K562 (cell line): Measurements from ENCODE around the gene TRIM25.

Experiments
- BACH1 ChIP-seq: fragments of 200-800 bp; sonication (Bioruptor generic); IDR thresholded peaks from 2 replicates; pipeline ENCODE4 v1.6.1; 2016; ENCODE audit warnings: missing genetic modification characterization, missing compliant biosample characterization
- CTCF ChIP-seq, 3 experiments: IDR thresholded peaks in 2 of 3; conservative IDR thresholded peaks in 1 of 3; 2 replicates each; pipeline ENCODE4 v1.5.1; 2011 to 2012; ENCODE audit warnings: low read length in 3 of 3, mild to moderate bottlenecking in 3 of 3, control low read depth in 2 of 3, improper control_type of control experiment in 1 of 3, inconsistent platforms in 1 of 3, low read depth in 1 of 3, mixed read lengths in 1 of 3, moderate library complexity in 1 of 3; ENCODE audit not compliant: insufficient read depth in 2 of 3
- ETV6 ChIP-seq, 3 experiments: fragments of 150-350 bp in 1 of 3; sonication (generic) in 1 of 3; formaldehyde crosslinking in 1 of 3; IDR thresholded peaks; 2 replicates each; pipeline versions ENCODE4 v1.6.1 to v1.8.0; 2014 to 2022; ENCODE audit warnings: borderline replicate concordance in 2 of 3, low read depth in 2 of 3, antibody characterized with exemption in 1 of 3, low read length in 1 of 3, mild to moderate bottlenecking in 1 of 3, missing genetic modification reagents in 1 of 3
- POLR2A ChIP-seq: fragments of 450-650 bp; conservative IDR thresholded peaks from 2 replicates; pipeline ENCODE4 v1.6.1; 2016
- SIN3A ChIP-seq, 2 experiments: fragments of 150-350 bp in 1 of 2; IDR thresholded peaks; 2 replicates each; pipeline ENCODE4 v1.6.1; 2011 to 2016; ENCODE audit warnings: borderline replicate concordance in 2 of 2, low read depth in 2 of 2, low read length in 2 of 2, mild to moderate bottlenecking in 2 of 2, moderate library complexity in 2 of 2; ENCODE audit not compliant: control insufficient read depth in 1 of 2
- SOX6 ChIP-seq: fragments of 450-650 bp; IDR thresholded peaks from 2 replicates; pipeline ENCODE4 v1.6.1; 2014; ENCODE audit warnings: mild to moderate bottlenecking
- ZBTB49 ChIP-seq: sonication (generic); formaldehyde crosslinking; IDR thresholded peaks from 2 replicates; pipeline ENCODE4 v1.8.0; 2022; ENCODE audit warnings: missing genetic modification reagents, mild to moderate bottlenecking, borderline replicate concordance
- ZNF121 ChIP-seq: sonication (generic); formaldehyde crosslinking; conservative IDR thresholded peaks from 2 replicates; pipeline ENCODE4 v1.8.0; 2022; ENCODE audit warnings: missing genetic modification reagents
- ZNF124 ChIP-seq: sonication (generic); formaldehyde crosslinking; IDR thresholded peaks from 2 replicates; pipeline ENCODE4 v1.8.1; 2022; ENCODE audit warnings: missing genetic modification reagents
- ZSCAN29 ChIP-seq: fragments of 450-650 bp; IDR thresholded peaks from 2 replicates; pipeline ENCODE4 v1.6.1; 2017
- TF ChIP-seq, protein P1 (sequence below), 2 experiments: IDR thresholded peaks; 2 replicates each; pipeline ENCODE4 v1.6.1; 2012; ENCODE audit warnings: improper control_type of control experiment in 2 of 2, low read depth in 2 of 2, low read length in 2 of 2, borderline replicate concordance in 1 of 2
- TF ChIP-seq, protein P2 (sequence below): sonication (generic); formaldehyde crosslinking; IDR thresholded peaks from 2 replicates; pipeline ENCODE4 v1.8.1; 2023; ENCODE audit warnings: mild to moderate bottlenecking, missing genetic modification reagents, moderate library complexity

GRCh38 chr17:56868716-56869115, 45.1 kb downstream of the TRIM25 start:
- TF ChIP-seq ETV6 (IDR thresholded peaks at IDR 0.05; ENCODE audit: borderline replicate concordance in 1 of 2, low read depth in 2 of 2, low read length in 1 of 2) (no peak), ETV6 (CRISPR knock-in tag; IDR thresholded peaks at IDR 0.05; ENCODE audit: borderline replicate concordance) (no peak), ZSCAN29 (no peak), ZNF121 (CRISPR knock-in tag) (no peak), CTCF (IDR thresholded peaks at IDR 0.05 in 2 of 3, conservative IDR thresholded peaks at IDR 0.05 in 1 of 3; ENCODE audit: insufficient read depth in 2 of 3, low read depth in 1 of 3, low read length in 3 of 3) (no peak), ZBTB49 (no peak), SOX6 (no peak), SIN3A (IDR thresholded peaks at IDR 0.05; ENCODE audit: borderline replicate concordance in 2 of 2, control insufficient read depth in 1 of 2, low read depth in 2 of 2, low read length in 2 of 2) (no peak), BACH1 (tag) (no peak), POLR2A (no peak), ZNF124 (CRISPR knock-in tag) (no peak)
- TF ChIP-seq, protein P1, sequence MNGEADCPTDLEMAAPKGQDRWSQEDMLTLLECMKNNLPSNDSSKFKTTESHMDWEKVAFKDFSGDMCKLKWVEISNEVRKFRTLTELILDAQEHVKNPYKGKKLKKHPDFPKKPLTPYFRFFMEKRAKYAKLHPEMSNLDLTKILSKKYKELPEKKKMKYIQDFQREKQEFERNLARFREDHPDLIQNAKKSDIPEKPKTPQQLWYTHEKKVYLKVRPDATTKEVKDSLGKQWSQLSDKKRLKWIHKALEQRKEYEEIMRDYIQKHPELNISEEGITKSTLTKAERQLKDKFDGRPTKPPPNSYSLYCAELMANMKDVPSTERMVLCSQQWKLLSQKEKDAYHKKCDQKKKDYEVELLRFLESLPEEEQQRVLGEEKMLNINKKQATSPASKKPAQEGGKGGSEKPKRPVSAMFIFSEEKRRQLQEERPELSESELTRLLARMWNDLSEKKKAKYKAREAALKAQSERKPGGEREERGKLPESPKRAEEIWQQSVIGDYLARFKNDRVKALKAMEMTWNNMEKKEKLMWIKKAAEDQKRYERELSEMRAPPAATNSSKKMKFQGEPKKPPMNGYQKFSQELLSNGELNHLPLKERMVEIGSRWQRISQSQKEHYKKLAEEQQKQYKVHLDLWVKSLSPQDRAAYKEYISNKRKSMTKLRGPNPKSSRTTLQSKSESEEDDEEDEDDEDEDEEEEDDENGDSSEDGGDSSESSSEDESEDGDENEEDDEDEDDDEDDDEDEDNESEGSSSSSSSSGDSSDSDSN (IDR thresholded peaks at IDR 0.05; ENCODE audit: borderline replicate concordance in 1 of 2, low read depth in 2 of 2, low read length in 2 of 2): no peak
- TF ChIP-seq, protein P2, sequence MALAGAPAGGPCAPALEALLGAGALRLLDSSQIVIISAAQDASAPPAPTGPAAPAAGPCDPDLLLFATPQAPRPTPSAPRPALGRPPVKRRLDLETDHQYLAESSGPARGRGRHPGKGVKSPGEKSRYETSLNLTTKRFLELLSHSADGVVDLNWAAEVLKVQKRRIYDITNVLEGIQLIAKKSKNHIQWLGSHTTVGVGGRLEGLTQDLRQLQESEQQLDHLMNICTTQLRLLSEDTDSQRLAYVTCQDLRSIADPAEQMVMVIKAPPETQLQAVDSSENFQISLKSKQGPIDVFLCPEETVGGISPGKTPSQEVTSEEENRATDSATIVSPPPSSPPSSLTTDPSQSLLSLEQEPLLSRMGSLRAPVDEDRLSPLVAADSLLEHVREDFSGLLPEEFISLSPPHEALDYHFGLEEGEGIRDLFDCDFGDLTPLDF: no peak
